Peyer's patch (tissue), 4 donors: ENCODE measurements around the gene OR1K1. TPM values are rescaled to one million over a fixed set of nuclear protein-coding genes. Genes with fewer than 3 reads are reported as not detected.

Experiments
- DNase-seq, 3 donors: peaks; one replicate each; pipeline ENCODE4 v3.0.0-alpha.2; 2017 to 2019
- H3K27ac ChIP-seq, 4 donors: fragments of 200-600 bp; sonication (generic); one replicate each; pipeline ENCODE4 v1.5.1; 2016 to 2019
- H3K27me3 ChIP-seq, 2 donors: fragments of 200-600 bp; sonication (generic); one replicate each; pipeline ENCODE4 v1.5.1; 2019
- H3K36me3 ChIP-seq, 3 donors: fragments of 200-600 bp; sonication (generic); one replicate each; pipeline ENCODE4 v1.5.1; 2016 to 2019
- H3K4me1 ChIP-seq, 4 donors: fragments of 200-600 bp; sonication (generic); one replicate each; pipeline ENCODE4 v1.5.1; 2016 to 2019
- H3K4me3 ChIP-seq, 4 donors: fragments of 200-600 bp; sonication (generic); 1 replicate in 3 of 4; 2 replicates in 1 of 4; pipeline ENCODE4 v1.5.1; 2016 to 2019; ENCODE audit warnings: mild to moderate bottlenecking in 1 of 4
- H3K9me3 ChIP-seq, 4 donors: fragments of 200-600 bp; sonication (generic); one replicate each; pipeline ENCODE4 v1.5.1; 2016 to 2019; ENCODE audit warnings: mild to moderate bottlenecking in 1 of 4
- CTCF ChIP-seq, 6 experiments: fragments of 450-650 bp in 4 of 6; fragments of 200-600 bp in 2 of 6; sonication (generic) in 1 of 6; IDR thresholded peaks; one replicate each; pipeline ENCODE4 v1.5.1; 2017 to 2019; ENCODE audit warnings: antibody characterized with exemption in 6 of 6, mild to moderate bottlenecking in 3 of 6, moderate library complexity in 1 of 6
- POLR2A ChIP-seq, 2 donors: fragments of 450-650 bp; IDR thresholded peaks; one replicate each; pipeline ENCODE4 v1.5.1; 2017; ENCODE audit warnings: antibody characterized with exemption in 2 of 2, mild to moderate bottlenecking in 2 of 2, moderate library complexity in 2 of 2
- total RNA-seq, 4 donors: library from RNA; depleted of rRNA; stranded (reverse); fragments of >200 nt; gene quantifications; one replicate each; pipeline ENCODE4 v1.1.0, GENCODE V29; 2016

OR1K1 gene
- not detected for total RNA-seq

- H3K4me1 ChIP-seq, result no peaks in the 10 kb centered on the region
- TF ChIP-seq POLR2A (IDR thresholded peaks at IDR 0.05), result no peak
- no peaks in the 10 kb centered on the region for H3K36me3 ChIP-seq
- DNase-seq, result no peak
- no peaks in the 10 kb centered on the region for H3K27me3 ChIP-seq
- H3K27ac ChIP-seq, result no peak within 1 kb of the TSS
- H3K4me3 ChIP-seq, result no peak within 1 kb of the TSS
- H3K9me3 ChIP-seq, result no peaks in the 10 kb centered on the region
Measured at GRCh38 chr9:122800066-122801060, at the start of gene OR1K1. TSS of gene OR1K1 (plus strand) at chr9:122800123. CDS start at chr9:122800123, 0 bp downstream.

GRCh38 chr9:122754825-122755224, 45.1 kb upstream of the OR1K1 start:
- TF ChIP-seq POLR2A (IDR thresholded peaks at IDR 0.05) (no peak), CTCF (IDR thresholded peaks at IDR 0.05) (no peak)
- DNase-seq, result no peak

GRCh38 chr9:122767817-122768216, 32.1 kb upstream of the OR1K1 start:
- Histone ChIP-seq H3K4me1 (no peaks in the 10 kb centered on the region), H3K4me3 (no peak overlapping the region), H3K9me3 (peaks cover 0 to 7% (median 0%) of the 10 kb centered on the region in 4 donors), H3K27me3 (no peaks in the 10 kb centered on the region), H3K36me3 (no peaks in the 10 kb centered on the region), H3K27ac (no peak overlapping the region)
- no peak for TF ChIP-seq POLR2A (IDR thresholded peaks at IDR 0.05)
- no peak for TF ChIP-seq CTCF (IDR thresholded peaks at IDR 0.05)
- no peak for DNase-seq

More at GRCh38 chr9:122754825-122755224, 45.1 kb upstream of the OR1K1 start:
- no peaks in the 10 kb centered on the region for H3K27me3 ChIP-seq
- no peak overlapping the region for H3K27ac ChIP-seq
- H3K36me3 ChIP-seq, result no peaks in the 10 kb centered on the region
- H3K4me3 ChIP-seq, result no peak overlapping the region
- no peaks in the 10 kb centered on the region for H3K9me3 ChIP-seq
- no peaks in the 10 kb centered on the region for H3K4me1 ChIP-seq

GRCh38 chr9:122777052-122777451, 22.9 kb upstream of the OR1K1 start:
- Histone ChIP-seq H3K4me3 (no peak overlapping the region), H3K9me3 (no peaks in the 10 kb centered on the region), H3K36me3 (no peaks in the 10 kb centered on the region), H3K27ac (no peak overlapping the region), H3K4me1 (no peaks in the 10 kb centered on the region), H3K27me3 (no peaks in the 10 kb centered on the region)
- DNase-seq, result no peak
- no peak for TF ChIP-seq CTCF (IDR thresholded peaks at IDR 0.05)
- TF ChIP-seq POLR2A (IDR thresholded peaks at IDR 0.05), result no peak

- no peak for DNase-seq
Measured at GRCh38 chr9:122777935-122778627, 21.8 kb upstream of the OR1K1 start.

More at GRCh38 chr9:122777935-122778627, 21.8 kb upstream of the OR1K1 start:
- Histone ChIP-seq H3K36me3 (no peaks in the 10 kb centered on the region), H3K4me1 (no peaks in the 10 kb centered on the region), H3K27me3 (no peaks in the 10 kb centered on the region), H3K9me3 (no peaks in the 10 kb centered on the region), H3K27ac (no peak overlapping the region), H3K4me3 (no peak overlapping the region)
- no peak for TF ChIP-seq POLR2A (IDR thresholded peaks at IDR 0.05)
- TF ChIP-seq CTCF (IDR thresholded peaks at IDR 0.05), result no peak
